Epithelial cell of proximal tubule (primary cell): Measurements from ENCODE around the gene AGPAT1. TPM values are rescaled to one million over a fixed set of nuclear protein-coding genes. Genes with fewer than 3 reads are reported as not detected.
"Not testable (repeated sequence)": the region's sequence is repeated elsewhere in the genome, so short reads cannot be mapped to it uniquely, and the experiment has no call there.

ENCODE experiments used
- DNase-seq: peaks from one replicate; pipeline ENCODE4 v3.0.0-alpha.2; 2011; ENCODE audit warnings: low read depth
- H3K4me3 ChIP-seq: 2 replicates; pipeline ENCODE4 v1.5.1; 2011; ENCODE audit warnings: low read depth, mild to moderate bottlenecking, low read length
- total RNA-seq: library from RNA; depleted of rRNA; stranded (reverse); fragments of >200 nt; gene quantifications from 2 replicates; pipeline ENCODE4 v1.2.3, GENCODE V29; 2015
- TF ChIP-seq, protein P1 (sequence below): conservative IDR thresholded peaks from 2 replicates; pipeline ENCODE4 v1.5.1; 2012; ENCODE audit warnings: low read depth, mild to moderate bottlenecking, low read length

AGPAT1 gene
- total RNA-seq, 1 donor from 2014 or later = 72.2 TPM

- TF ChIP-seq, protein P1, sequence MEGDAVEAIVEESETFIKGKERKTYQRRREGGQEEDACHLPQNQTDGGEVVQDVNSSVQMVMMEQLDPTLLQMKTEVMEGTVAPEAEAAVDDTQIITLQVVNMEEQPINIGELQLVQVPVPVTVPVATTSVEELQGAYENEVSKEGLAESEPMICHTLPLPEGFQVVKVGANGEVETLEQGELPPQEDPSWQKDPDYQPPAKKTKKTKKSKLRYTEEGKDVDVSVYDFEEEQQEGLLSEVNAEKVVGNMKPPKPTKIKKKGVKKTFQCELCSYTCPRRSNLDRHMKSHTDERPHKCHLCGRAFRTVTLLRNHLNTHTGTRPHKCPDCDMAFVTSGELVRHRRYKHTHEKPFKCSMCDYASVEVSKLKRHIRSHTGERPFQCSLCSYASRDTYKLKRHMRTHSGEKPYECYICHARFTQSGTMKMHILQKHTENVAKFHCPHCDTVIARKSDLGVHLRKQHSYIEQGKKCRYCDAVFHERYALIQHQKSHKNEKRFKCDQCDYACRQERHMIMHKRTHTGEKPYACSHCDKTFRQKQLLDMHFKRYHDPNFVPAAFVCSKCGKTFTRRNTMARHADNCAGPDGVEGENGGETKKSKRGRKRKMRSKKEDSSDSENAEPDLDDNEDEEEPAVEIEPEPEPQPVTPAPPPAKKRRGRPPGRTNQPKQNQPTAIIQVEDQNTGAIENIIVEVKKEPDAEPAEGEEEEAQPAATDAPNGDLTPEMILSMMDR = no peak
- DNase-seq = no peak
- no peak overlapping the region for H3K4me3 ChIP-seq
These were observed 41.1 kb upstream of the AGPAT1 start for GRCh38 chr6:32216998-32217397.

GRCh38 chr6:32216285-32216684 lies 40.4 kb upstream of the AGPAT1 start:
- DNase-seq = no peak
- no peak overlapping the region for H3K4me3 ChIP-seq
- TF ChIP-seq, protein P1 = no peak

- DNase-seq = no peak
- H3K4me3 ChIP-seq = no peak overlapping the region
- TF ChIP-seq, protein P1 = no peak
These were observed 39.7 kb upstream of the AGPAT1 start for GRCh38 chr6:32215617-32216016.

DNA sequence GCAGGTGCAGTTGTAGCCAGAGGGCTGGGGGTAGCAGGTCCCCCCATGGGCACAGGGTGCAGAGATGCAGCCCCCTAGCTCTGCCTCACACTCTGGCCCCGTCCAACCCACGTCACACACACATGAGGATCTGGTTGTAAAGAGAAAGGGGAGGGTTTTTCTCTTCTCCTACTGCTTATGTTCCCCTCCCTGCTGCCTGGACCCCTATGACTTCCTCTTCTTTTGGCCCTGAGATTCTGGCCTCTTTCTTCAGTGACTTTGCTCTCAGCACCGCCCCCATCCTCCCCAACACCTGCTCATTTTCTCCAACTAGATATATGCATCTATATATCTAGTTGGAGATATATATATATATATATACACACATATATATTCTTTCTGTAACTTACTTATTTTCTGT lies 38.2 kb upstream of the AGPAT1 start:
- no peak overlapping the region for H3K4me3 ChIP-seq
- no peak for DNase-seq
- TF ChIP-seq, protein P1 = no peak

- H3K4me3 ChIP-seq = no peak overlapping the region
- DNase-seq = no peak
- TF ChIP-seq, protein P1 = no peak
These were observed 37.8 kb upstream of the AGPAT1 start for GRCh38 chr6:32213649-32214048.

GRCh38 chr6:32212076-32212760 lies 36.3 kb upstream of the AGPAT1 start:
- TF ChIP-seq, protein P1 = no peak
- DNase-seq = no peak

GRCh38 chr6:32211432-32211831 lies 35.5 kb upstream of the AGPAT1 start:
- H3K4me3 ChIP-seq, DNase-seq: not testable (repeated sequence)

More at GRCh38 chr6:32212076-32212760, 36.3 kb upstream of the AGPAT1 start:
- H3K4me3 ChIP-seq = no peak overlapping the region
